NK-92 (cell line): ENCODE data around the gene MLLT3.

Experiments used
- DNase-seq: peaks from one replicate; lab custom pipeline; 2025; ENCODE audit not compliant: unreplicated experiment; lab: John Stamatoyannopoulos, UW

Gene MLLT3

DNA sequence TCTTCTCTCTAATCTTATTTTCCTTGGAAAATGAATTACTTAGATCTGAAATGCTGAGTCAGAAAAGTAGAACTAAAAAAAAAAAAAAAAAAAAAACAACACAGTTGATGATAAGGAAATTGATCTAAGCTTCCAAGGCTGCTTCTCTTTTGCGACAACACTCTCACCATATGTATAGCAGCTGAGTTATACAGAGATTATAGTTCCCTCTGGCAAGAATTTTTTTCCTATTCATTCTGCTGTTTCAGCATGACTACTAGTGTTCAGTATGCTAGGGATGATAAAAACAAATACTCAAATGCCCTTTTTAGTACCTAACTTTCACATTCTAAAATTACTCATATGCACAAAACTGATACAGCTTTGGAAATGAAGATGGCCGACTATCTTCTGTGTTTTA lies 267.3 kb downstream of the MLLT3 start:
- DNase-seq: no peak

DNA sequence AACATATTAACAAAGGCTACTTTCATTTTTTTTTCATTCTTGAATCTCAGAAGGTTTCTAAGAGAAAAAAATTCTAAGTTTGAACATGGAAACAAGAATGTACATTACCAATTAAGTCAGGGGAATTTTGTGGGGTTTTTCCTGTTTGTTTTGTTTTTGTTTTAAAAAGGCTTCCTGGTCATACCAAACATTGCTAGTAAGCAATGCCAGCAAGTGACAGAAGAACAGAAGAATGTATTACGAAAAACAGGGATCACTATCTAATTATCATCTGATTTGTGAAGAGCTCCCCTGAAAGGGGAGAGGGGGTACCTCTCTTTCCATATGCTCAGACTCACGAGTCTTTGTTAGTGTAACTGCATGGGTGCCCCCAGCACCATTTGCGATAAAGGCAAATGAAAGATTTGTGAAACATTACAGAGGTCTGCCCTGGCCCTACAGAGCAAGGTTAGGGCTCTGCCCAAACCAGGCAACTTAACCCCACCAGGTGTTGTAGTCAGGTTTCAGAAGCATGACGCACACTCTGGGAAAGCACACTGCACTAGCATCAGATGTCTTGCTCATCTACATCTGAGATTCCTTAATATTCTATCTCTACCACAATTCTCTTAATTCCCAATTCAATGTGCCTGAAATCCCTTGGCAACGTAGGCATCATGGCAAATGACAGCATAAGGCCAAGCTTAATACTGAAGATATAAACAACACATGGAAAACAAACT lies 268.2 kb downstream of the MLLT3 start:
- DNase-seq: no peak

DNA sequence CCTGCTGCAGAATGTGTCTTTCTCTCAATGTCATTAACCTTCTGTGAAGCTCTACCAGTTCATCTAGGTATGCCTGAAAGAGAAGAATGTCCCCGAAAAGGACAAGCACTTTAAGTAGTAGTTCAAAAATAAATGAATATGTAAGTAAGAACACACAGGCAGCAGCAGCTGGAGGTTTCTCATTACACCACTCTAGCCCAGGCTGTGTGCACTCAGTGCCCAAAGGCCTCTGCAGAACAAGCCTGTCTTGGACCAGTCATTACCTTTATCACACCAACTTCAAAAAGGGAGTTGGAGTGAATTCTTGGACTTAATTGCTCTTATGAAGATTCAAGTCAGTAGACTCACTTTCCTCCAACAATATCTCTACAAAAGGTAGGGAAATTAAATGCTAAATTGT lies 268.8 kb downstream of the MLLT3 start:
- DNase-seq: no peak

DNA sequence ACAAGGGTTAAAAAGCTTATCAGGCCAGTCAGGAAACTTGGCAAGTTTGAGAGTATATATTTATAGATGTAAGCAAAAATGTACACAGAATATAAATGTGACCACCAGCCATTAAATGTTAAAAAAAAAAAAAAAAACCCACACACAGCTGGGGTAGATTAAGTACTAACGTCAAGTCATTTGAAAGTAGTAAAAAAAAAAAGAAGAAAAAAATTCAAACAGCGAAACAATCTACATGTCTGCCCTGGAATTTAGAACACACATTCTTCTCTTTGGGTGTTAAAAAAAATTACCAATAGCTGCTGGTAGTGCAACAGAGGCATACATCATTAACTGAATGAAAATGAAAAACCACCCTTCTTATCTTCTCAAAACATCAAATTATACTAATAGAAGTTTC lies 269.7 kb downstream of the MLLT3 start:
- DNase-seq: no peak

DNA sequence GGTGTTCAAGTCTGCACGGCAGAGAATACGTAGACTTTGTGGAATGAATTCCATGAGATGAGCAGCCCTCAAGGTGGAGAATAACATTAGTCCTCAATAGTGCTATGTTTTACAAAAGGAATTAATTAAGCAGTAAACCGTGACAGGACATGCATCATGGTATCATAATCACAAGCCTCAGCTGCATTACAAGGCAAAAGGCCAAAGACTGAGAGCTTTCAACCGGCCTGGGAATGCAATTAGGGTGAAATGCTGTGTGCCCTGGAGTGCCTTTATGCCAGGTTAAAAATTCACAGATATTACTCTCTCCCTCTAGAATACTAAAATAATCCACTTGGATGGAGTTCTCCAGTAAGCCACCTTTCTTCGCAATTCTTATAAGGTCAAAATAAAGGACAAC lies 270.6 kb downstream of the MLLT3 start:
- DNase-seq: no peak

DNA sequence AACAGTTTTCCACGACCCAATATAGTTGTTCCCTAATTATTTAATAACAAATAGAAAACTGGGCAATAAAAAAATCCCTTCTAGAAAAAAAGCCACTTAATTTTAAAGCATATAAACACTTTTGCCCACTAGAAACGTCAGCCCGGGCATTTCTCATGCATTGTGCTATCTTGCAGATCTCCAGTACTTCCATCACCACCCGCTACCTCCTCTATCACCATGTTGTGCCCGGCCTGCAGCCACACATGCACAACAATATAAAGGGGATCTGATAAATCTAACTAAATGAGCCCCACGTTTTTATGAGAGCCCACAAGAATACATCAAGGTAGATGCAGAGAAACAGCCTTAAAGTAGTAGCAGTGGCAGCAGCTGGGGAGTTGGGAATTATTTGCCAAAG lies 272.7 kb downstream of the MLLT3 start:
- DNase-seq: no peak

DNA sequence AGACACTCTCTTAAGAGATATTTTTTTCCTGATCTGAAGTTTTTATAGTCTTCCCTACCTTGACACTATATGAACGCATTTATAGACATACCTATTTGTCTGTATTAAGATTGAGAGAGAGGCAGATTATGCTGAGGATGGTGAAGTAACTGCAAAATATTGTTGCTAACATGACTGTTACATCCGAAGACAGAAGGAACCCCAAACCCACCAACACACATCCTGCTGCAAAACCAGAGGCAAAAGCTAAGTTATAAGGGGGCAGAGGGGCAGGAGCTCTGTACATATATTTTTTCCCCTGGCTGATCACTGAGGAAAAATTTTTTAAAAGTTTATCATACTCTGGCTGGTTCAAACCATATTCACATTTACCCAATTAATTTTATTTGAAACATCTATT lies 279.0 kb downstream of the MLLT3 start:
- DNase-seq: no peak

DNA sequence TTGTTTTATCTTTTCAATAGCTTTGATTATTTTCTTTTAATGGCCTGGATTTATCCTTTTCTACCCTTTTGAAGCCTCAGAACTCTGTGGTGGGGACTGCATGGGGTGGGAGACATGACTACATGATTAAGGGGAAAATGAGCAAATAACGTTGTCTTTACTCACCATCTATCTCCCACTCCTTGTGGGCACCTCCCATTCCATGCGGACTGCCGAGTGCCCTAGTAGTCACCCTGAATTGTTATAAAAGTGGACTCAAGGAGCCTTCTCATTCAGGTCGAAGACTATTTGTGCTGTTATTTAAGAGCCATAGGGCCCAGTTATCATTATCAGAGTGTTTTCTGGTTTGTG lies 281.8 kb downstream of the MLLT3 start:
- no peak for DNase-seq

DNA sequence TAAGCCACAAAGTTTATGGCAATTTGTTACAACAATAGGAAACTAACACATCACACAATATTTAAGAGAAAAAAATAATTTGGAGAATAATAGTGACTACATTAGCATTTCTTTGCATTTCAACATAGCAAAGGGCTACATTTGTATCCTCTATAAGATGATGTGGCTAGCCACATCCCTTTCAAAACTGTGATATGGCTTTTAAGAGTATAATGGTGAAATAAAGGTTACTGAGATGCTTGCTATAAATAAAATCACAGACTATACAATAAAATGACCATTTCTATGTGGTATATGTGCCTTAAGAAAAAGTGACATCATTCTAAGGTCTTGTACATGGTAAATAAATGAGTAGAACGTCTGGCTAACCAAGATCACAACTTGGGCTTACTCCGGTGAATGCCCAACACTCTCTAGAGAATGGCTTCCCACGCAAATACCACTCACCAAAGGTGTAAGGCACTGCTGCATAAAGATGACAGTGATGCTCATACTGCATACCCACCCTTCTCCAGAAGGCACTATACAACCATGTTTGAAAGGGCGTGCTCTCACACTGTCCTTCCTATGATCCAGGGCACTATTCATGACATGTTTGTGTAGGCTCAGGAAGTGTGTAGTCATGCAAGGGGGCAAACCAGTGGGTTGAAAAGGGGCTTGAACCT lies 286.5 kb downstream of the MLLT3 start:
- no peak for DNase-seq

DNA sequence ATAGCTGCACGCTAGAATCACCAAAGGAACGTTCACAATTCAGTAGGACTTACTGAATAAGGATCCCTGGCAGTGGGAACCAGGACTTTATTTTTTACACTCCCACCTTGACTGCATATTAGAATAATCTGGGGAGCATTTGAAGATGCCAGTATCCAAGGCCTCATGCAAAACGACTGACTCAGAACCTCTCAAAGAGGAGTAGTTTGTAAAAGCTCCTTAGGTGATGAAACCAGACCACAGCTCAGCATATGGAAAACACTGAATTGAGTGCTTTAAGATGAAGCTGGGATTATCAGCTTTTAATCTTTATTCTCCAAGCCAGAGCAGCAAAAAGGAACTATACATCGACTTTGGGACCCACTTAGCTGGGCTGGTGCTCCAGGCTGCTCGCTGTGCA lies 288.3 kb downstream of the MLLT3 start:
- DNase-seq: no peak

DNA sequence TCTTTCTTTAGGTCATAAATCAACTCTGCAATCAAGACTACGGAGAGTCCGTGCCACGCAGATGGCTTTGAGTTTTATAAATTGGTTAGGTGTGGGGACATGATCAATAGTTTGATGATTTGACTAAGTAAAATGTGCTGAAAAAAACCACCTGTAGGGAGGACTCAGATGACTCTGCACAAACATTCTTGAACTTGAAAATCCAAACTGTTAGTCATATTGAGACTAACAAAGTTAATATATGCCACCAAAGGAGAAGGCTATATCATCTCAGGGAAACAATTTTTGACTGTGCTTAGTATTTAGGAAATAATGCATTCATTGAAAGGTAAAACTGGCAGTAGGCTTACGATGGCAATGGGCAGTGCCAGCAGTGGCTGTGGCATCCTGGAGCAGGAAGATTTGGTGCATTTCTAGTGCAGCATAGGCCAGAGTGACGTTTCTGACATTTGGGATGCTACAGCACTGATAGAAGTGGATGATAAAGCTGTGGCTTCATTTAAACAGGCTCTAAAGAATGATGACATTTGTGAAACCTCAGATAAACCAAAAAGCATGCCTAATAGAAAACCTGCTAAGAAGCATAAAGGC lies 291.1 kb downstream of the MLLT3 start:
- DNase-seq: no peak

DNA sequence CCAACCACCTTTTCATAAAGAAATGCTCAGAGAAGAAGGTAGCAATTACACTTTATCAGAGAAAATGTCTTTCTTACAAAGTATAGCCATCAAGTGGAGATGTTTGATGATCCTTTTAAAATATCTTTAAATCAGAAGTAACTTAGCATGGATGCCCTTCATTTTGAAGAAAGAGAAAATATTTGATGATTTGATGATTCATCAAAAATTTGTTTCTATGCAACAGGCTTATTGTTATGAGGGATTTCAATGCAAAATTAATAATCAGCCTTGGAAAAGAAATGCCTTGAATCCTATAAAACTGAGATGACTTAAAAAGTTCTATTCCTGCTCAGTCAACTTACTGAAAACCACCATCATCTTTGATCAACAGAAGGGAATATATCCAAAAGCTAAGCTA lies 291.6 kb downstream of the MLLT3 start:
- no peak for DNase-seq

DNA sequence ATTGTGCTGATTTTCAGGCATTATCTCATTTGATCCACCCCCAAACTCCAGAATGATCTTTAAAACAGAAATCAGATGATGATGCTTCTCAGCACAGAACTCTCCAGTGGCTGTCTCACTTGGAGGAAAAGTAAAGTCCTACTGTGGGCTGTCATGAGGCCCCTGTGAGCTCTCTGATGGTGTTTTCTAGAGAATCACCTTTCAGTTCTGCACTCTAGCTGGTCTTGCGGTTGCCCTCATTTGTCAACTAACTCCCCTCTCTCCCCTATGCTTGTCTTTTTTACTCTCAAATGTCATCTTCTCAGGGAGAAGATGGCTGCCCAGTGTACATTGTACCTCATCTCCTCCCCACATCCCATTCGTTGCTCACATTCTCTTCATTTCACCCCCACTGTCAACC lies 295.8 kb downstream of the MLLT3 start:
- DNase-seq: no peak

DNA sequence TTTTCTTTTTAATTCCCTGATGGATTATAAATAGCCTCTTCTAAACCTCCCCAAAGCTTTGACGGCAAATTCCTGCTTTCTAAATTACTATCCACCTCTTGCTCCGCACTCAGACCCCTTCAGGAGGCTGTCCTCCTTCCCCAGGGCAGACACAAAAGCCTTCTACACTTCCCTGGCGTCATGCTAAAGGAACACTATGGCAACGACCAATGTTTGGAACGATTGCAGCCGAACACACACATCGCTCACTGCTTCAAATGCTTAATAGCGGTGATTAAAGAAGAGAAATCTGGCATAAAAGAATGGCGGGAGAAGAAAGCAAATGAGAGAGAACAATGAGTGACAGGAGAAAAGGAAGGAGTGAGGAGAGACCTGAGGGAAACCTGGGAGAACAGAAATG lies 297.3 kb downstream of the MLLT3 start:
- DNase-seq: no peak

DNA sequence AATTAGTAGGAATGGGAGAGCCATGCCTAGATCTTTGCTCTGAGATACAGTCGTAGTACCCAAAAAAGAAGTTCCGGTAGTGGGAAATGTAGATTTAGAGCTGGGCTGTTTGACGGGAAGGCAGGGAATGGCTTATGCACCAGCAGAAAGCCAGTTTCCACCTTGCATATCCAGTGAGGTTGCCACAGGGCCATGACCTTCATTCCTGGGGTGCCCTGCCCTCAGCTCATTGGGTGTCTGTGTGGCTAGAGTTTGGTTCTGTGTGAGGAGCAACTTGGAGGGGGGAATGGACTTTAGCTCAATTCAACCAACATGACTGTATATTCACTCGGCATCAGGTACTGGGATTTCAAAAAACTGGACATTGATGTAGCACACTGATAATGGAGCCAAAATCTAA lies 300.1 kb downstream of the MLLT3 start:
- DNase-seq: no peak

DNA sequence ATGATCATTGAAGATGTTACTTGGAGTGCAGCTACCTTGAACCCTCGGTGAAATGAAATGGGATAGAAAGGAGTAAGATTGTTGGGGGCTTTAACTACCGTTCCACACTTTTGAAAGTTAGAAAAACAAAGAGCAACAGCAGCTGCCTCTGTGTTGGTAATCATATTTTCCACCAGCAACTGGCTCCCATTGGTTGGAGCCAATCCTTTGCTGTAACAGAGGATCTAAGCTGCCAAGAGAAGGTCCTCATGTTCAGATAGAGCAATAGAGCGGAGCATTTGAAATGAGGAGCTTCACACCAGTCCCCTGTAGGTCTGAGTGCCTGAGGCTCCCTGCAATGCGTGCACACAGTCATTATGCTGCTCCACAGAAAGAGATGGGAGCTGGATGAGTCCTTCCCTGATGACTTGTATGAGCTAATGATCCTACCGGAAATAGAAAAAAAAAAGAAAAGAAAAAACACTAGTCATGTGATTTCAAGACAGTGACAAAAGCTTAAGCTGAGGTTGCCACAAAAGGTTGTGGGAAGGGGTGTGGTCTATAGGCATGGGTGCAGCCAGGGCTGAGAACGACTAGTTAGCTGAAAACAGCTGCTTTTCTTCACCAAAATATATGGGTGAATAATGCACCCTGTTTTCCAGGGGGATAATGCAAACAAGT lies 300.7 kb downstream of the MLLT3 start:
- no peak for DNase-seq

DNA sequence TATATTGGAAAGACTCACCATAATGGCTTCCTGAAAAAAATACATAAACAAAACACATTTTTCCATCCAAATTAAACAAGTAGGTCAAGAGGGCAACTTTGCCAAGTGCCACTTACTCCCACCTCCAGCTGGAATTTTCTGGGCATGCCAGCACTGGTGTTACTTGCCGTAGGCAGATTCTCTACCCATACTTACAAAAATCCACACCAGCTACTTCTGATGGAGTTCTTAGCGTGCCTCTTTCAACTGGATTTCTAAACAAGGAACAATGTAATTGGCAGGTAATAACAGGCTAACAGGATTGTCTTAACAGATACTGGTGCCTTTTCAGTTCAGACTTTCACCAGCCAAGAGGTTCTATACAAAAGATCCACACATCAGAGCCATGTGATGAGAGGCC lies 301.4 kb downstream of the MLLT3 start:
- no peak for DNase-seq

DNA sequence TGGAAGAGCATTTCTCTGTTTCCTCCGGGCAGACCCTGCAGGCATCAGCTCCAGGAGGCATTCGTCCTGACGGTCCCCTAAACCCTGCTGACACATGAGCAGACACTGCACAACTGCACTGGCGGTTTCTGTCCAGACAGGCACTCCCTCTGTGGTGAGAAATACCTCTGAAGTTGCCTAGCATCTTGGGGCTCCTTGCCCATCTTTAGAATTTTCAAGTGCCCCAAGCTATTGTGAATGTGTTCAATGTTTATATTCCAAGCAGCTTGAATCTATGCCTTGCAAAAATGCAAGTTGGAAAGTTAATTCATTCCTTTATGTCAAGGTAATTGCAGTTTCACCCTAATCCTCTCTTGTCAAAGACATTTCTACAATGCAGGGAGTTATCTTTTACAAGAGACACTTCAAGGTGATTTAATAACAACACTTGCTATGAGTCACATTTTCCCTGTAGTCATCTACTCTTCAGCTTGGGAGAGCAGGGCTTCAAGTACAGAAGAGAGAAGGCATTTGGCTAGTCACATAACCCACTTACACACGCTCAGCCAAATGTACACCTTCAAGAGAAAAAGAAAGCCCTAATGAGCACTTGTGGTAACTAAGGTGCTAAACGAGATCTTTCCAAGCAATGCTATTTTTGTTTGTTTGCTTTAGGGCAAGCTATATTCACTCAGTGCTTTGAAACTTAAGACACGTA lies 302.5 kb downstream of the MLLT3 start:
- no peak for DNase-seq

DNA sequence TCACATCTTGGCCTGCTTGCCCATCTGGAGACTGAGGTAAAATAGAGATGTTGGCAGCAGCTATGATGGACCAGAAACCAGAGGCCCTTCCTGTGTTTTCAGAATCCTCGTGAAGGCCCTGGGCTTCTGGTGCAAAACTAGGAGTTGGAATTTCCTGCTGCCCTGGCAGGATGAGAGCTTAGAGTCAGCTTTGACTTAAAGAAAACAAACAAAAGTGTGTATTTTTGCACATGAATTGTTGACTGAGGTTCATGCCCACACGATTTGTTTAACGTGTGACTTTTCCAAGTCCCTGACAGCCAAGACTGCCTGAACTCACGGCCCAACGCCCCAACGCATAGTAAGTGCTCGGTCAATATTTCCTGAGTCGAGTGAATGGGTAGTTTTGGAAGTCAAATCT lies 303.1 kb downstream of the MLLT3 start:
- no peak for DNase-seq

DNA sequence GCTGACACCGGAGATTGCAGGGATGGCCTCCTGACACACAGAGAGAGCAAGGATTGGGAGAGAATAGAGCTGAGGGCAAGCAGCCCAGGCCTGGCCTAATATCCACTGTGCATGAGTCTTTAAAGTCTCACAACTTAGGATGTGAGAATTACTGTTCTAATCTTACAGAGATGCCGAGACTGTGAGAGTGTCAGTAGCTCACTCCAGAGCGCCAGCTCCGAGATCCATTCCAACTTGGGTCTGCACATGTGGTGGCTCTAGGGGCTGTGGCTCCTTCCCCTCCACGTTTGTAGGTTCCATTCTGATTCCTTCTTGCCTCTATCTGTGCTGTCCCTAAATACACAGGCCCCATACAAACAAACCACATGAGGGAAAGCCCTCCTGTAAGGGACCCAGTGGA lies 304.6 kb downstream of the MLLT3 start:
- DNase-seq: no peak

DNA sequence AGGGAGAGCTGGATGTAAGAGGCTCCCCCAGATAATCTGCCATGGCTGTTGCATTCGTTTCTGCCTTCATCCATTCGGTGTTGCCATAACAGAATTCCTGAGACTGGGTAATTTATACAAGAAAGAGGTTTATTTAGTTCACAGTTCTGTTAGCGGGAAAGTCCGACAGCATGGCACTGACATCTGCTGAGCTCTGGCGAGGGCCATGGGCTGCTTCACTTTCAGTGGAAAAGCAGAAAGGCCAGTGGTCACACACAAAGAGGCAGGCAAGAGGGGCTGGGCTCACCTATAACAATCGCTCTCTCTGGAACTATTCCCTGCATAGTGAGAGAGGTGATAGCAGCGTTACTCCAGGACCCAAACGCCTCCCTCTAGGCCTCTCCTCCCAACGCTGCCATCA lies 305.9 kb downstream of the MLLT3 start:
- no peak for DNase-seq

DNA sequence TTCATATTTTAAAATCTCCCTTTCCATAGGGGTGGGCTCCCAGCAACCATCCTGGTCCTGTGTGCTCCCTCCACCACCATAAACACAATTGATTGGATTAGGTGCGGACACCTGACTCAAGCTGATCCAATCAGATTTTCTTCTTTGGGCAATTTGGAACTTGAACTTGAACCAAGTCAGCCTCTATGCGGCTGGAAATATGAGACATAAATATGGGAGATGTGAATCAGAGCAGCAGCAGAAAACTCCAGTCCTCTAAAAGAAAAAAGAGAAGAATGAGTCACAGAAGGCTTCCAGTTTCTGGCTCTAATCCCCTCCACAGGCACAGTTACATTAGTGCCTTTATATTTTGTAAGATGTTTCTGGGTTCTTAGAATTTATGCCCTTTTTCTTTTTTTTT lies 306.6 kb downstream of the MLLT3 start:
- no peak for DNase-seq
